Measurements from ENCODE around the gene PLEKHJ1. TPM values are rescaled to one million over a fixed set of nuclear protein-coding genes. Genes with fewer than 3 reads are reported as not detected.
A peak's percentile ranks its signal among the peaks of the same experiment; 100 is the strongest.

The PLEKHJ1 gene
- total RNA-seq, 1 experiment from 2014 or later, result 78.6 TPM

DNA sequence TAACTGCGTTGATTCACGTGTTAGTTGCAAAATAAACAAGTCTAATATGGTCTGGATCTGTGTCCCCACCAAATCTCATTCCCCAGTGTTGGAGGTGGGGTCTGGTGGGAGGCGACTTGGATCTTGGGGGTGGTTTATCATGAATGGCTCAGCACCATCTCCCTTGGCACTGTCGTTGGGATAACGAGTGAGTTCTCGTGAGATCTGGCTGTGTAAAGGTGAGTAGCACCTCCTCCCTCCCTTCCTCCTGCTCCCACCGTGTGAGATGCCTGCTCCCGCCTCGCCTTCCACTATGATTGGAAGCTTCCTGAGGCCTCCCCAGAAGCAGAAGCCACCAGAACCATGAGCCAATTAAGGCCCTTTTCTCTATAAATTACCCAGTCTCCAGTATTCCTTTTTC is 41.0 kb upstream of the PLEKHJ1 start:
- intact Hi-C loops (cut with micrococcal nuclease; ENCODE audit: unreplicated experiment), result no loop called here
- ChIA-PET POLR2A (no interaction called here), CTCF (interaction anchor here (0.6 kb wide), 1 partner anchor 112 kb away, joined by 6 read pairs; no protein-coding TSS in a partner anchor)
- BruUV-seq (replicated peaks), result TSS peak; percentile 56
- ATAC-seq (no peak), DNase-seq (ENCODE audit: low read depth, low spot score) (no peak)
- Histone ChIP-seq H3K36me3 (ENCODE audit: control insufficient read depth, insufficient read depth, low read length) (no peaks in the 10 kb centered on the region), H3K9me3 (ENCODE audit: control insufficient read depth, insufficient read depth, low read depth, low read length) (no peaks in the 10 kb centered on the region), H3K4me3 (ENCODE audit: low read depth in 2 of 2, low read length in 2 of 2) (no peak overlapping the region), H3K27ac (ENCODE audit: low read length) (no peak overlapping the region), H3K4me1 (ENCODE audit: control insufficient read depth, insufficient read depth, low read length) (peaks cover 4% of the 10 kb centered on the region; the same call in 1 of the 2 replicates), H3K27me3 (ENCODE audit: control insufficient read depth, insufficient read depth, low read length) (no peaks in the 10 kb centered on the region)
- TF ChIP-seq, protein P1, sequence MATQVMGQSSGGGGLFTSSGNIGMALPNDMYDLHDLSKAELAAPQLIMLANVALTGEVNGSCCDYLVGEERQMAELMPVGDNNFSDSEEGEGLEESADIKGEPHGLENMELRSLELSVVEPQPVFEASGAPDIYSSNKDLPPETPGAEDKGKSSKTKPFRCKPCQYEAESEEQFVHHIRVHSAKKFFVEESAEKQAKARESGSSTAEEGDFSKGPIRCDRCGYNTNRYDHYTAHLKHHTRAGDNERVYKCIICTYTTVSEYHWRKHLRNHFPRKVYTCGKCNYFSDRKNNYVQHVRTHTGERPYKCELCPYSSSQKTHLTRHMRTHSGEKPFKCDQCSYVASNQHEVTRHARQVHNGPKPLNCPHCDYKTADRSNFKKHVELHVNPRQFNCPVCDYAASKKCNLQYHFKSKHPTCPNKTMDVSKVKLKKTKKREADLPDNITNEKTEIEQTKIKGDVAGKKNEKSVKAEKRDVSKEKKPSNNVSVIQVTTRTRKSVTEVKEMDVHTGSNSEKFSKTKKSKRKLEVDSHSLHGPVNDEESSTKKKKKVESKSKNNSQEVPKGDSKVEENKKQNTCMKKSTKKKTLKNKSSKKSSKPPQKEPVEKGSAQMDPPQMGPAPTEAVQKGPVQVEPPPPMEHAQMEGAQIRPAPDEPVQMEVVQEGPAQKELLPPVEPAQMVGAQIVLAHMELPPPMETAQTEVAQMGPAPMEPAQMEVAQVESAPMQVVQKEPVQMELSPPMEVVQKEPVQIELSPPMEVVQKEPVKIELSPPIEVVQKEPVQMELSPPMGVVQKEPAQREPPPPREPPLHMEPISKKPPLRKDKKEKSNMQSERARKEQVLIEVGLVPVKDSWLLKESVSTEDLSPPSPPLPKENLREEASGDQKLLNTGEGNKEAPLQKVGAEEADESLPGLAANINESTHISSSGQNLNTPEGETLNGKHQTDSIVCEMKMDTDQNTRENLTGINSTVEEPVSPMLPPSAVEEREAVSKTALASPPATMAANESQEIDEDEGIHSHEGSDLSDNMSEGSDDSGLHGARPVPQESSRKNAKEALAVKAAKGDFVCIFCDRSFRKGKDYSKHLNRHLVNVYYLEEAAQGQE (IDR thresholded peaks at IDR 0.05; ENCODE audit: insufficient read depth in 1 of 2, low read depth in 2 of 2, low read length in 1 of 2), result no peak
- TF ChIP-seq, protein P2, sequence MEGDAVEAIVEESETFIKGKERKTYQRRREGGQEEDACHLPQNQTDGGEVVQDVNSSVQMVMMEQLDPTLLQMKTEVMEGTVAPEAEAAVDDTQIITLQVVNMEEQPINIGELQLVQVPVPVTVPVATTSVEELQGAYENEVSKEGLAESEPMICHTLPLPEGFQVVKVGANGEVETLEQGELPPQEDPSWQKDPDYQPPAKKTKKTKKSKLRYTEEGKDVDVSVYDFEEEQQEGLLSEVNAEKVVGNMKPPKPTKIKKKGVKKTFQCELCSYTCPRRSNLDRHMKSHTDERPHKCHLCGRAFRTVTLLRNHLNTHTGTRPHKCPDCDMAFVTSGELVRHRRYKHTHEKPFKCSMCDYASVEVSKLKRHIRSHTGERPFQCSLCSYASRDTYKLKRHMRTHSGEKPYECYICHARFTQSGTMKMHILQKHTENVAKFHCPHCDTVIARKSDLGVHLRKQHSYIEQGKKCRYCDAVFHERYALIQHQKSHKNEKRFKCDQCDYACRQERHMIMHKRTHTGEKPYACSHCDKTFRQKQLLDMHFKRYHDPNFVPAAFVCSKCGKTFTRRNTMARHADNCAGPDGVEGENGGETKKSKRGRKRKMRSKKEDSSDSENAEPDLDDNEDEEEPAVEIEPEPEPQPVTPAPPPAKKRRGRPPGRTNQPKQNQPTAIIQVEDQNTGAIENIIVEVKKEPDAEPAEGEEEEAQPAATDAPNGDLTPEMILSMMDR (IDR thresholded peaks at IDR 0.05), result no peak
- TF ChIP-seq POLR2AphosphoS5 (IDR thresholded peaks at IDR 0.05; ENCODE audit: low read depth, low read length) (no peak), TCF7L2 (IDR thresholded peaks at IDR 0.05; ENCODE audit: low read depth, low read length) (no peak), SIN3A (IDR thresholded peaks at IDR 0.05; ENCODE audit: borderline replicate concordance, insufficient read depth, low read depth, low read length) (no peak)
- in situ Hi-C loops (cut with HindIII; ENCODE audit: low pct_unique_long_range_greater_than_20kb, low sequenced_read_pairs), result no loop called here

DNA sequence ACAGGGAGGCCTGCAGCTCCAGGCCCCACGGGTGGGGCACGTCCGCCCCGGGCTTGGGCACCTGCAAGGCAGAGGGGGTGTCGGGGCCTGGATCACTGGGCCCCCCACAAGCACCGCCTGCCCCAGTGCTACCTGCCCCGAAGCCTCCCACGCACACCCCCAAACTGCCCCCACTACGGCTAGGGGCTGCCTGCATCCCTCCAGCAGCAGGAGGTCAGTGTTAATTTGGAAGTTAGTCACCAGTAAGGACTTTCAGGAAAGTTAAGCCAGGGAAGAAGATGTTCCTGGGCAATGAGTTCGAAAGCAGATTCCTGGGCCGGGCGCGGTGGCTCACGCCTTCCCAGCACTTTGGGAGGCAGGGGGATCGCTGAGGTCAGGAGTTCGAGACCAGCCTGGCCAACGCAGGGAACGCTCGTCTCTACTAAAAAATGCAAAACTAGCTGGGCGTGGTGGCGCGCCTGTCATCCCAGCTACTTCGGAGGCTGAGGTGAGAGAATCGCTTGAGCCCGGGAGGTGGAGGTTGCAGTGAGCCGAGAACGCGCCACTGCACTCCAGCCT is 40.4 kb upstream of the PLEKHJ1 start:
- Histone ChIP-seq H3K36me3 (ENCODE audit: control insufficient read depth, insufficient read depth, low read length) (no peaks in the 10 kb centered on the region), H3K27ac (ENCODE audit: low read length) (no peak overlapping the region), H3K27me3 (ENCODE audit: control insufficient read depth, insufficient read depth, low read length) (no peaks in the 10 kb centered on the region), H3K4me3 (ENCODE audit: low read depth in 2 of 2, low read length in 2 of 2) (no peak overlapping the region), H3K4me1 (ENCODE audit: control insufficient read depth, insufficient read depth, low read length) (peaks cover 4% of the 10 kb centered on the region; the same call in 1 of the 2 replicates), H3K9me3 (ENCODE audit: control insufficient read depth, insufficient read depth, low read depth, low read length) (no peaks in the 10 kb centered on the region)
- no TSS peak for BruUV-seq (replicated peaks)
- in situ Hi-C loops (cut with HindIII; ENCODE audit: low pct_unique_long_range_greater_than_20kb, low sequenced_read_pairs) (no loop called here), intact Hi-C loops (cut with micrococcal nuclease; ENCODE audit: unreplicated experiment) (no loop called here)
- no peak for ATAC-seq
- ChIA-PET CTCF (interaction anchor here (0.6 kb wide), 1 partner anchor 113 kb away, joined by 6 read pairs; no protein-coding TSS in a partner anchor), POLR2A (no interaction called here)
- TF ChIP-seq, protein P2 (IDR thresholded peaks at IDR 0.05), result no peak
- TF ChIP-seq SIN3A (IDR thresholded peaks at IDR 0.05; ENCODE audit: borderline replicate concordance, insufficient read depth, low read depth, low read length) (no peak), POLR2AphosphoS5 (IDR thresholded peaks at IDR 0.05; ENCODE audit: low read depth, low read length) (no peak), TCF7L2 (IDR thresholded peaks at IDR 0.05; ENCODE audit: low read depth, low read length) (no peak)
- TF ChIP-seq, protein P1 (IDR thresholded peaks at IDR 0.05; ENCODE audit: insufficient read depth in 1 of 2, low read depth in 2 of 2, low read length in 1 of 2), result no peak
- DNase-seq (ENCODE audit: low read depth, low spot score), result no peak
